BE2C (cell line): Measurements from ENCODE around the gene KRTAP10-11.
"Not testable (repeated sequence)": the region's sequence is repeated elsewhere in the genome, so short reads cannot be mapped to it uniquely, and the experiment has no call there.

ENCODE experiments used
- DNase-seq: peaks from one replicate; pipeline ENCODE4 v3.0.0-alpha.2; 2020
- H3K27me3 ChIP-seq: fragments of 250-450 bp; sonication (Bioruptor Pico); 2 replicates; pipeline ENCODE4 v1.5.1; 2020; ENCODE audit warnings: mild to moderate bottlenecking
- H3K36me3 ChIP-seq: fragments of 250-450 bp; sonication (Bioruptor Pico); 2 replicates; pipeline ENCODE4 v1.5.1; 2020; ENCODE audit warnings: mild to moderate bottlenecking
- H3K4me1 ChIP-seq: fragments of 250-450 bp; sonication (Bioruptor Pico); 2 replicates; pipeline ENCODE4 v1.5.1; 2020
- H3K4me3 ChIP-seq: 2 replicates; pipeline ENCODE4 v1.5.1; 2011; ENCODE audit warnings: low read depth, low read length
- H3K9me3 ChIP-seq: fragments of 250-450 bp; sonication (Bioruptor Pico); 2 replicates; pipeline ENCODE4 v1.5.1; 2020
- CTCF ChIP-seq: IDR thresholded peaks from 2 replicates; pipeline ENCODE4 v1.5.1; 2012; ENCODE audit warnings: mild to moderate bottlenecking, low read depth, low read length

KRTAP10-11 gene

GRCh38 chr21:44619886-44620285 is 26.3 kb upstream of the KRTAP10-11 start:
- no peak for DNase-seq
- no peak for TF ChIP-seq CTCF
- Histone ChIP-seq H3K4me3 (no peak overlapping the region), H3K36me3 (no peaks in the 10 kb centered on the region), H3K9me3 (no peaks in the 10 kb centered on the region; the same call in 1 of the 2 replicates), H3K4me1 (no peaks in the 10 kb centered on the region), H3K27me3 (peaks cover 11% of the 10 kb centered on the region)

GRCh38 chr21:44623575-44623974 is 22.6 kb upstream of the KRTAP10-11 start:
- no peaks in the 10 kb centered on the region for H3K4me1 ChIP-seq
- H3K9me3 ChIP-seq, result no peaks in the 10 kb centered on the region; the same call in 1 of the 2 replicates
- no peaks in the 10 kb centered on the region for H3K27me3 ChIP-seq
- no peaks in the 10 kb centered on the region for H3K36me3 ChIP-seq
- no peak overlapping the region for H3K4me3 ChIP-seq
- no peak for TF ChIP-seq CTCF
- no peak for DNase-seq

- DNase-seq, result no peak
- TF ChIP-seq CTCF, result no peak
- Histone ChIP-seq H3K36me3 (no peaks in the 10 kb centered on the region), H3K9me3 (no peaks in the 10 kb centered on the region; the same call in 1 of the 2 replicates), H3K4me3 (no peak overlapping the region), H3K27me3 (no peaks in the 10 kb centered on the region), H3K4me1 (no peaks in the 10 kb centered on the region)
Measured at GRCh38 chr21:44625756-44626155, 20.5 kb upstream of the KRTAP10-11 start.

- Histone ChIP-seq H3K27me3 (no peaks in the 10 kb centered on the region), H3K4me3 (no peak overlapping the region), H3K4me1 (no peaks in the 10 kb centered on the region), H3K36me3 (no peaks in the 10 kb centered on the region), H3K9me3 (no peaks in the 10 kb centered on the region; the same call in 1 of the 2 replicates)
- DNase-seq, result no peak
- no peak for TF ChIP-seq CTCF
Measured at GRCh38 chr21:44626262-44626661, 20.0 kb upstream of the KRTAP10-11 start.

GRCh38 chr21:44626673-44627143 is 19.5 kb upstream of the KRTAP10-11 start, which contains the start of gene KRTAP10-9:
Gene KRTAP10-9, plus strand, starts transcription at chr21:44627093. Its CDS starts 79 bp downstream, at chr21:44627172.
- no peaks in the 10 kb centered on the region for H3K4me1 ChIP-seq
- DNase-seq, result no peak
- no peak within 1 kb of the TSS for H3K4me3 ChIP-seq
- H3K36me3 ChIP-seq, result no peaks in the 10 kb centered on the region
- no peak for TF ChIP-seq CTCF
- H3K9me3 ChIP-seq, result no peaks in the 10 kb centered on the region; the same call in 1 of the 2 replicates
- no peaks in the 10 kb centered on the region for H3K27me3 ChIP-seq

- H3K36me3 ChIP-seq, DNase-seq, H3K4me3 ChIP-seq, H3K27me3 ChIP-seq, H3K9me3 ChIP-seq, H3K4me1 ChIP-seq: not testable (repeated sequence)
Measured at GRCh38 chr21:44627181-44627822, 18.9 kb upstream of the KRTAP10-11 start.

- not testable (repeated sequence) for H3K36me3 ChIP-seq, DNase-seq, H3K4me1 ChIP-seq, H3K4me3 ChIP-seq, H3K27me3 ChIP-seq, H3K9me3 ChIP-seq
Measured at GRCh38 chr21:44627831-44628233, 18.4 kb upstream of the KRTAP10-11 start.
